Mesendoderm (in vitro differentiated cells): Measurements from ENCODE around the gene CNDP1.
"Not testable (repeated sequence)": the region's sequence is repeated elsewhere in the genome, so short reads cannot be mapped to it uniquely, and the experiment has no call there.

Source experiments
- DNase-seq: peaks from one replicate; pipeline ENCODE4 v3.0.0; 2013
- H2AK5ac ChIP-seq: 2 replicates; pipeline ENCODE4 v1.6.1; 2013; ENCODE audit warnings: low read length, inconsistent platforms
- H2BK120ac ChIP-seq: 2 replicates; pipeline ENCODE4 v1.6.1; 2013; ENCODE audit warnings: low read depth, mild to moderate bottlenecking, low read length, moderate library complexity, mixed read lengths
- H2BK15ac ChIP-seq: replicated peaks from 2 replicates; pipeline ENCODE4 v1.6.1; 2013; ENCODE audit warnings: low read depth, mild to moderate bottlenecking, moderate library complexity
- H2BK5ac ChIP-seq: 2 replicates; pipeline ENCODE4 v1.6.1; 2013; ENCODE audit warnings: low read length, inconsistent platforms
- H3K18ac ChIP-seq: 2 replicates; pipeline ENCODE4 v1.6.1; 2013; ENCODE audit warnings: mild to moderate bottlenecking, low read length, mixed read lengths
- H3K23ac ChIP-seq: one replicate; pipeline ENCODE4 v1.6.1; 2013; ENCODE audit warnings: low read length
- H3K27ac ChIP-seq: 2 replicates; pipeline ENCODE4 v1.5.1; 2013; ENCODE audit warnings: low read depth, mild to moderate bottlenecking, inconsistent platforms, low read length, moderate library complexity
- H3K27me3 ChIP-seq: 2 replicates; pipeline ENCODE4 v1.6.1; 2013; ENCODE audit warnings: low read length, control low read depth, mild to moderate bottlenecking, inconsistent platforms; ENCODE audit not compliant: insufficient read depth, poor library complexity
- H3K36me3 ChIP-seq: 2 replicates; pipeline ENCODE4 v1.6.1; 2013; ENCODE audit warnings: low read length, inconsistent platforms; ENCODE audit not compliant: control insufficient read depth, insufficient read depth
- H3K4ac ChIP-seq: one replicate; pipeline ENCODE4 v1.6.1; 2013; ENCODE audit warnings: low read depth, mild to moderate bottlenecking, low read length, moderate library complexity
- H3K4me1 ChIP-seq: 2 replicates; pipeline ENCODE4 v1.6.1; 2013; ENCODE audit warnings: low read depth, low read length, inconsistent platforms; ENCODE audit not compliant: control insufficient read depth
- H3K4me2 ChIP-seq: 2 replicates; pipeline ENCODE4 v1.6.1; 2013; ENCODE audit warnings: low read length
- H3K4me3 ChIP-seq: 2 replicates; pipeline ENCODE4 v1.5.1; 2013; ENCODE audit warnings: mild to moderate bottlenecking, low read length
- H3K56ac ChIP-seq: one replicate; pipeline ENCODE4 v1.6.1; 2013; ENCODE audit warnings: low read length
- H3K79me1 ChIP-seq: 2 replicates; pipeline ENCODE4 v1.6.1; 2013; ENCODE audit warnings: low read length, inconsistent platforms
- H3K79me2 ChIP-seq: 2 replicates; pipeline ENCODE4 v1.6.1; 2013; ENCODE audit warnings: mild to moderate bottlenecking, low read length; ENCODE audit not compliant: control insufficient read depth, insufficient read depth
- H3K9ac ChIP-seq: 2 replicates; pipeline ENCODE4 v1.6.1; 2013; ENCODE audit warnings: low read length, inconsistent platforms
- H4K5ac ChIP-seq: one replicate; pipeline ENCODE4 v1.6.1; 2013; ENCODE audit warnings: low read length
- H4K8ac ChIP-seq: one replicate; pipeline ENCODE4 v1.6.1; 2013; ENCODE audit warnings: low read depth, mild to moderate bottlenecking, control low read depth, low read length, moderate library complexity
- WGBS: extraction: QIAGEN DNeasy Blood & Tissue Kit; methylation state at CpG from one replicate; pipeline ENCODE4 v1.1.7; 2013; ENCODE audit warnings: low lambda C conversion rate, missing lambda C conversion rate; ENCODE audit not compliant: insufficient coverage; ENCODE audit errors: extremely low coverage; 5-methylcytosine and 5-hydroxymethylcytosine counted together

CNDP1 gene

GRCh38 chr18:74558096-74558495 is 23.8 kb downstream of the CNDP1 start:
- H3K27me3 ChIP-seq = no peaks in the 10 kb centered on the region

GRCh38 chr18:74562131-74562730 is 27.9 kb downstream of the CNDP1 start:
- peak; percentile 86 for DNase-seq
- H3K36me3 ChIP-seq = no peaks in the 10 kb centered on the region
- peaks cover 6% of the 10 kb centered on the region for H3K4me1 ChIP-seq
- peak overlapping the region; percentile 26 for H3K56ac ChIP-seq
- no peak overlapping the region for H3K4me3 ChIP-seq
- H3K23ac ChIP-seq = no peak overlapping the region
- no peaks in the 10 kb centered on the region for H3K79me1 ChIP-seq
- no peak overlapping the region for H2AK5ac ChIP-seq
- no peak overlapping the region for H3K9ac ChIP-seq
- H4K5ac ChIP-seq = no peak overlapping the region
- no peak overlapping the region for H4K8ac ChIP-seq
- no peak overlapping the region for H3K4me2 ChIP-seq
- H2BK15ac ChIP-seq = no peak overlapping the region
- no peaks in the 10 kb centered on the region for H3K79me2 ChIP-seq
- no CpG with 5 or more reads among the region's 4 CpGs for WGBS
- H2BK5ac ChIP-seq = no peak overlapping the region
- no peak overlapping the region for H3K27ac ChIP-seq
- no peak overlapping the region for H3K4ac ChIP-seq
- H3K27me3 ChIP-seq = no peaks in the 10 kb centered on the region
- H2BK120ac ChIP-seq = no peak overlapping the region
- no peak overlapping the region for H3K18ac ChIP-seq

More at GRCh38 chr18:74558096-74558495, 23.8 kb downstream of the CNDP1 start:
- WGBS = no CpG with 5 or more reads among the region's 4 CpGs
- Histone ChIP-seq H3K9ac (no peak overlapping the region), H3K79me2 (no peaks in the 10 kb centered on the region), H2BK5ac (no peak overlapping the region), H3K56ac (no peak overlapping the region), H3K79me1 (no peaks in the 10 kb centered on the region), H2BK120ac (no peak overlapping the region), H2BK15ac (no peak overlapping the region), H3K18ac (no peak overlapping the region), H3K27ac (no peak overlapping the region), H3K4me3 (no peak overlapping the region), H3K23ac (no peak overlapping the region), H3K4me1 (peaks cover 6% of the 10 kb centered on the region), H4K5ac (no peak overlapping the region), H3K36me3 (no peaks in the 10 kb centered on the region), H3K4ac (no peak overlapping the region), H2AK5ac (no peak overlapping the region), H4K8ac (no peak overlapping the region), H3K4me2 (no peak overlapping the region)
- DNase-seq = no peak

DNA sequence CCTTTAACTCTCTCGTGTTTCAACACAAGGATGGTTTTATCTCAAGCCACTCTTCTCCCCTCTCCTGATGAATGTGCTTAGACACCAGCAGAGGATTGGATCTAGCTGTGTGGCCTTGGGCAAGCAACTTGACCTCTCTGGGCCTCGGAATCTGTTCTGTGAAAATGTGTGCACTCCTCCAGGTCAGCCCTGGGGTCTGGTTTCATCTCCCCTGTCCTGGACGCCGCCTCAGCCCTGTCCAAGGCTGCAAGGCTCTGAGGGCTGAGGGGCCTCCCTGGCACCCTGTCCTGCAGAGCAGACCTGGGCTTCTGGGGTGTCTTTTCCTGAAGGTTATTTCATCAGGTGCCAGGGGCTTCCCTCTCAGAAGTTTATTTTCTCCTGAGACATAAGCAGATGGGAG is 28.5 kb downstream of the CNDP1 start:
- H3K23ac ChIP-seq = no peak overlapping the region
- no peak overlapping the region for H2BK120ac ChIP-seq
- WGBS = no CpG with 5 or more reads among the region's 4 CpGs

DNA sequence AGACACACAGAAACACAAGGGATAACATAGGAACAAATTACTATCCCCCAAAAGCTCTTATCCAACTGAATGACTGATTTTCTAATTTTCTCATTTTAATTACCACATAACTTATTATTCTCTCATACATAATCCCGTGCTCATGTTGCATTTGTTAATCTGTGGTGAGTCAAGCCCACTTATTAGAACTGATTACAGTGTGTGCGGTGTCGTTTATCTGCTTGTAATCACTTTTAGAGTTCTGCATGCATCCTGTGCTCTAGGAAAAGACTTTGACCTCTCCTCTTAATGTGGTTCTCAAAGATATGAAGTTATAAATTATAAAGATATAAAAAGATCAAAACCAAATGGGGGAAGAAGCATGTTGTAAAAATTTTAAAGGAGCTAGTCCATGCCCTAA is 29.7 kb downstream of the CNDP1 start:
- Histone ChIP-seq H2BK5ac (no peak overlapping the region), H3K4me2 (no peak overlapping the region), H2BK15ac (no peak overlapping the region), H4K8ac (no peak overlapping the region), H3K4ac (no peak overlapping the region), H3K36me3 (no peaks in the 10 kb centered on the region), H3K27me3 (no peaks in the 10 kb centered on the region), H4K5ac (no peak overlapping the region), H2BK120ac (no peak overlapping the region), H3K4me3 (no peak overlapping the region), H3K79me1 (no peaks in the 10 kb centered on the region), H3K27ac (no peak overlapping the region), H3K56ac (no peak overlapping the region), H3K18ac (no peak overlapping the region), H3K4me1 (peaks cover 6% of the 10 kb centered on the region), H3K23ac (no peak overlapping the region), H3K79me2 (no peaks in the 10 kb centered on the region), H3K9ac (no peak overlapping the region), H2AK5ac (no peak overlapping the region)
- DNase-seq = no peak
- WGBS = 100% methylated on average over 1 of the region's 3 CpGs

More for the DNA sequence above, 28.5 kb downstream of the CNDP1 start:
- peaks cover 6% of the 10 kb centered on the region for H3K4me1 ChIP-seq
- DNase-seq = no peak
- no peak overlapping the region for H4K5ac ChIP-seq
- H3K27ac ChIP-seq = no peak overlapping the region
- H3K79me2 ChIP-seq = no peaks in the 10 kb centered on the region
- no peak overlapping the region for H2AK5ac ChIP-seq
- H4K8ac ChIP-seq = no peak overlapping the region
- H3K56ac ChIP-seq = no peak overlapping the region
- no peak overlapping the region for H3K9ac ChIP-seq
- no peaks in the 10 kb centered on the region for H3K36me3 ChIP-seq
- H3K4me2 ChIP-seq = no peak overlapping the region
- no peak overlapping the region for H3K4me3 ChIP-seq
- H2BK5ac ChIP-seq = no peak overlapping the region
- H2BK15ac ChIP-seq = no peak overlapping the region
- H3K4ac ChIP-seq = peak overlapping the region; percentile 21
- peak overlapping the region; percentile 82 for H3K18ac ChIP-seq
- H3K27me3 ChIP-seq = no peaks in the 10 kb centered on the region
- H3K79me1 ChIP-seq = no peaks in the 10 kb centered on the region

DNA sequence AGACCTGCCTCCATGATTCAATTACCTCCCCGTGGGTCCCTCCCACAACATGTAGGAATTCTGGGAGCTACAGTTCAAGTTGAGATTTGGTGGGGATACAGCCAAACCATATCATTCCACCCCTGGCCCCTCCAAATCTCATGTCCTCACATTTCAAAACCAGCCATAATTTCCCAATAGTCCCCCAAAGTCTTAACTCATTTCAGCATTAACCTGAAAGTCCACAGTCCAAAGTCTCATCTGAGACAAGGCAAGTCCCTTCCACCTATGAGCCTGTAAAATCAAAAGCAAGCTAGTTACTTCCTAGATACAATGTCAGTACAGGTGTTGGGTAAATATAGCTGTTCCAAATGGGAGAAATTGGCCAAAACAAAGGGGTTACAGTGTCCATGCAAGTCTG is 30.9 kb downstream of the CNDP1 start:
- H2BK5ac ChIP-seq = not testable (repeated sequence)

GRCh38 chr18:74565993-74566392 is 31.7 kb downstream of the CNDP1 start:
- not testable (repeated sequence) for H2BK5ac ChIP-seq, H3K36me3 ChIP-seq, H3K4me1 ChIP-seq, H3K4me2 ChIP-seq, H3K79me1 ChIP-seq, H3K27me3 ChIP-seq, H3K4me3 ChIP-seq, H4K5ac ChIP-seq, H3K18ac ChIP-seq, H3K4ac ChIP-seq, H3K56ac ChIP-seq, H4K8ac ChIP-seq, H3K23ac ChIP-seq, H2BK120ac ChIP-seq, H3K9ac ChIP-seq, H2AK5ac ChIP-seq, DNase-seq, H3K27ac ChIP-seq, H3K79me2 ChIP-seq, H2BK15ac ChIP-seq
- no CpG with 5 or more reads among the region's 3 CpGs for WGBS

More for the DNA sequence above, 30.9 kb downstream of the CNDP1 start:
- H2AK5ac ChIP-seq, H3K4me1 ChIP-seq, DNase-seq, H3K27me3 ChIP-seq, H3K27ac ChIP-seq, H3K79me1 ChIP-seq, H3K4ac ChIP-seq, H4K8ac ChIP-seq, H3K4me3 ChIP-seq, H3K79me2 ChIP-seq, H3K9ac ChIP-seq, H3K36me3 ChIP-seq, H4K5ac ChIP-seq, H3K4me2 ChIP-seq, H3K18ac ChIP-seq, H2BK15ac ChIP-seq, H3K56ac ChIP-seq, H3K23ac ChIP-seq, H2BK120ac ChIP-seq: not testable (repeated sequence)
- WGBS = no CpG with 5 or more reads among the region's 1 CpG
